ENCODE data around the gene TAF5. TPM values are rescaled to one million over a fixed set of nuclear protein-coding genes. Genes with fewer than 3 reads are reported as not detected.

The TAF5 gene
- total and polyA plus RNA-seq, 2 of the 4 experiments (the other 2 are of a cell fraction), result 1.9 to 3.6 TPM

DNA sequence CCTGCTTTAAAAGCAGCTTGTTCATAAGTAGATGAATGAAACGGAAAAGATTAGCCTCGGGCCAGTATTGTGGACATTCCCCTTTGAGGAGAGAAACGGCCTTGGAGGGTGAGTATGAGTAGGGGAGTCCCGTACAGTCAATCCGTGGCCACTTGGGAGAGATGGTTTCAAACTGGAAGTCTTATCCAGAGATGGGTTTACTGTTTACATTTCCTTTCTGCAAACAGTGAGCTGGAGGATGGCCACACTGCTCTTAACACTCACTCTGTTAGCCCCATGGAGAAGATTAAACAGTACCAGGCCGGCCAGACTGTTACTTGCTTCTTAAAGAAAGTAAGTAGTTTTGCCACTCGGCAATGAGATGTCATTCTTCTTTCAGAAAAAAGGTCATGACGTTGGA is 64.1 kb downstream of the TAF5 start:
- peak; percentile 96 for ATAC-seq (ENCODE audit: low read depth)
- H4K20me1 ChIP-seq (ENCODE audit: insufficient read depth, low read length), result no peaks in the 10 kb centered on the region
- no peak overlapping the region for H3K4me2 ChIP-seq (ENCODE audit: low read depth, low read length)
- no peak overlapping the region for H3K4ac ChIP-seq (ENCODE audit: low read depth, low read length)
- peaks cover 44% of the 10 kb centered on the region for H3K36me3 ChIP-seq (ENCODE audit: control insufficient read depth, insufficient read depth, low read length)
- no peaks in the 10 kb centered on the region for H3K9me1 ChIP-seq (ENCODE audit: insufficient read depth, low read length)
- H3K4me3 ChIP-seq (ENCODE audit: insufficient read depth, low read depth, low read length), result no peak overlapping the region
- peak; percentile 46 for DNase-seq
- H2AK5ac ChIP-seq (ENCODE audit: low read depth, low read length), result no peak overlapping the region
- CTCF ChIA-PET, result interaction anchor here (0.6 to 1.4 kb wide), 2 partner anchors 49 to 54 kb away, joined by 3 to 4 read pairs; no protein-coding TSS in a partner anchor
- H3K27me3 ChIP-seq (ENCODE audit: control insufficient read depth, insufficient read depth, low read length), result no peaks in the 10 kb centered on the region
- intact Hi-C loops (cut with micrococcal nuclease), result loop anchor here (1.0 kb wide), 1 partner anchor 53 kb away; no protein-coding TSS in a partner anchor
- no peak overlapping the region for H4K91ac ChIP-seq (ENCODE audit: insufficient read depth, low read depth, low read length)
- POLR2A ChIA-PET (ENCODE audit: unreplicated experiment), result no interaction called here
- 92% methylated on average over 2 of the region's 8 CpGs; no CpG with 5 or more reads in 1 of the 2 experiments for WGBS, 2 experiments (ENCODE audit: extremely low coverage in 2 of 2, insufficient read length in 1 of 2)
- no peak overlapping the region for H3K14ac ChIP-seq (replicated peaks; ENCODE audit: low read depth, low read length)
- no peak overlapping the region for H3K23ac ChIP-seq (ENCODE audit: low read depth, low read length)
- H3K9ac ChIP-seq (ENCODE audit: low read depth, low read length), result no peak overlapping the region
- no TSS peak for BruUV-seq (replicated peaks)
- no peak overlapping the region for H3K18ac ChIP-seq (ENCODE audit: low read depth, low read length)
- H3K4me1 ChIP-seq (ENCODE audit: control insufficient read depth, insufficient read depth, low read length), result no peaks in the 10 kb centered on the region
- dilution Hi-C loops (cut with HindIII; ENCODE audit: low sequenced_read_pairs, unreplicated experiment), result no loop called here
- no peak overlapping the region for H2BK120ac ChIP-seq (ENCODE audit: low read depth, low read length)
- TF ChIP-seq, protein P1, sequence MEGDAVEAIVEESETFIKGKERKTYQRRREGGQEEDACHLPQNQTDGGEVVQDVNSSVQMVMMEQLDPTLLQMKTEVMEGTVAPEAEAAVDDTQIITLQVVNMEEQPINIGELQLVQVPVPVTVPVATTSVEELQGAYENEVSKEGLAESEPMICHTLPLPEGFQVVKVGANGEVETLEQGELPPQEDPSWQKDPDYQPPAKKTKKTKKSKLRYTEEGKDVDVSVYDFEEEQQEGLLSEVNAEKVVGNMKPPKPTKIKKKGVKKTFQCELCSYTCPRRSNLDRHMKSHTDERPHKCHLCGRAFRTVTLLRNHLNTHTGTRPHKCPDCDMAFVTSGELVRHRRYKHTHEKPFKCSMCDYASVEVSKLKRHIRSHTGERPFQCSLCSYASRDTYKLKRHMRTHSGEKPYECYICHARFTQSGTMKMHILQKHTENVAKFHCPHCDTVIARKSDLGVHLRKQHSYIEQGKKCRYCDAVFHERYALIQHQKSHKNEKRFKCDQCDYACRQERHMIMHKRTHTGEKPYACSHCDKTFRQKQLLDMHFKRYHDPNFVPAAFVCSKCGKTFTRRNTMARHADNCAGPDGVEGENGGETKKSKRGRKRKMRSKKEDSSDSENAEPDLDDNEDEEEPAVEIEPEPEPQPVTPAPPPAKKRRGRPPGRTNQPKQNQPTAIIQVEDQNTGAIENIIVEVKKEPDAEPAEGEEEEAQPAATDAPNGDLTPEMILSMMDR (conservative IDR thresholded peaks at IDR 0.05; ENCODE audit: low read depth, low read length), result no peak
- TF ChIP-seq MXI1 (IDR thresholded peaks at IDR 0.05; ENCODE audit: borderline replicate concordance, low read depth, low read length) (no peak), POLR2A (IDR thresholded peaks at IDR 0.05; ENCODE audit: low read depth, low read length) (no peak), CEBPB (IDR thresholded peaks at IDR 0.05; ENCODE audit: low read depth, low read length) (no peak), BHLHE40 (IDR thresholded peaks at IDR 0.05; ENCODE audit: low read depth, low read length) (no peak), FOS (IDR thresholded peaks at IDR 0.05; ENCODE audit: low read depth, low read length) (no peak), CHD1 (IDR thresholded peaks at IDR 0.05; ENCODE audit: low read depth, low read length) (no peak), MAFK (IDR thresholded peaks at IDR 0.05; ENCODE audit: low read depth, low read length) (no peak), SMC3 (IDR thresholded peaks at IDR 0.05; ENCODE audit: low read depth, low read length) (no peak), RAD21 (IDR thresholded peaks at IDR 0.05; ENCODE audit: low read length) (no peak), RFX5 (IDR thresholded peaks at IDR 0.05; ENCODE audit: low read depth, low read length) (no peak), MAZ (IDR thresholded peaks at IDR 0.05; ENCODE audit: borderline replicate concordance, low read depth, low read length) (no peak)
- TF ChIP-seq, protein P2, sequence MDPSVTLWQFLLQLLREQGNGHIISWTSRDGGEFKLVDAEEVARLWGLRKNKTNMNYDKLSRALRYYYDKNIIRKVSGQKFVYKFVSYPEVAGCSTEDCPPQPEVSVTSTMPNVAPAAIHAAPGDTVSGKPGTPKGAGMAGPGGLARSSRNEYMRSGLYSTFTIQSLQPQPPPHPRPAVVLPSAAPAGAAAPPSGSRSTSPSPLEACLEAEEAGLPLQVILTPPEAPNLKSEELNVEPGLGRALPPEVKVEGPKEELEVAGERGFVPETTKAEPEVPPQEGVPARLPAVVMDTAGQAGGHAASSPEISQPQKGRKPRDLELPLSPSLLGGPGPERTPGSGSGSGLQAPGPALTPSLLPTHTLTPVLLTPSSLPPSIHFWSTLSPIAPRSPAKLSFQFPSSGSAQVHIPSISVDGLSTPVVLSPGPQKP (IDR thresholded peaks at IDR 0.05; ENCODE audit: borderline replicate concordance, low read depth, low read length), result no peak
- TF ChIP-seq, protein P3, sequence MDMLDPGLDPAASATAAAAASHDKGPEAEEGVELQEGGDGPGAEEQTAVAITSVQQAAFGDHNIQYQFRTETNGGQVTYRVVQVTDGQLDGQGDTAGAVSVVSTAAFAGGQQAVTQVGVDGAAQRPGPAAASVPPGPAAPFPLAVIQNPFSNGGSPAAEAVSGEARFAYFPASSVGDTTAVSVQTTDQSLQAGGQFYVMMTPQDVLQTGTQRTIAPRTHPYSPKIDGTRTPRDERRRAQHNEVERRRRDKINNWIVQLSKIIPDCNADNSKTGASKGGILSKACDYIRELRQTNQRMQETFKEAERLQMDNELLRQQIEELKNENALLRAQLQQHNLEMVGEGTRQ (IDR thresholded peaks at IDR 0.05; ENCODE audit: low read depth, low read length), result no peak
- peaks cover 5 to 6% of the 10 kb centered on the region in 2 experiments; a peak in 3 of 4 replicates for H3K79me1 ChIP-seq (ENCODE audit: low read depth in 1 of 2, low read length in 2 of 2)
- no peak overlapping the region for H2BK5ac ChIP-seq (ENCODE audit: low read depth, low read length, poor library complexity, severe bottlenecking)
- no peak overlapping the region for H3K27ac ChIP-seq (ENCODE audit: insufficient read depth, low read length)
- no peak overlapping the region for H2AFZ ChIP-seq (replicated peaks; ENCODE audit: low read length, poor library complexity)
- no peak overlapping the region for H3K56ac ChIP-seq (ENCODE audit: extremely low read depth, insufficient read depth, low read length)
- H4K5ac ChIP-seq (ENCODE audit: low read depth, low read length), result no peak overlapping the region
- in situ Hi-C loops (cut with MboI; ENCODE audit: low sequenced_read_pairs), result no loop called here
- H2BK15ac ChIP-seq (ENCODE audit: low read depth, low read length), result no peak overlapping the region
- no peak overlapping the region for H4K8ac ChIP-seq (ENCODE audit: low read depth in 2 of 2, low read length in 2 of 2)
- H2BK20ac ChIP-seq (ENCODE audit: low read depth, low read length), result no peak overlapping the region
- H2AK9ac ChIP-seq (replicated peaks; ENCODE audit: low read depth, low read length, poor library complexity), result no peak overlapping the region
- H3K9me3 ChIP-seq (ENCODE audit: control insufficient read depth, insufficient read depth, low read length), result no peaks in the 10 kb centered on the region

Measured in IMR-90 (cell line).